HG03066 (cell line): ENCODE results near the gene ERP29.
"Not testable (repeated sequence)": the region's sequence is repeated elsewhere in the genome, so short reads cannot be mapped to it uniquely, and the experiment has no call there.

ENCODE experiments used
- ATAC-seq: cut with Tn5 transposase; IDR thresholded peaks from one replicate; pipeline ENCODE4 v1.9.1; 2021; ENCODE audit warnings: low read depth; ENCODE audit not compliant: unreplicated experiment

Gene ERP29

GRCh38 chr12:112000820-112001219 lies 12.4 kb upstream of the ERP29 start:
- ATAC-seq: no peak

- ATAC-seq: no peak
These were observed 11.7 kb upstream of the ERP29 start for GRCh38 chr12:112001576-112001975.

GRCh38 chr12:112004041-112004440 lies 9.2 kb upstream of the ERP29 start:
- no peak for ATAC-seq

- no peak for ATAC-seq
These were observed 7.5 kb upstream of the ERP29 start for GRCh38 chr12:112005419-112006395.

- ATAC-seq: no peak
These were observed 5.3 kb upstream of the ERP29 start for GRCh38 chr12:112007945-112008344.

- ATAC-seq: no peak
These were observed 4.3 kb upstream of the ERP29 start for GRCh38 chr12:112008918-112009317.

- not testable (repeated sequence) for ATAC-seq
These were observed 3.6 kb upstream of the ERP29 start for GRCh38 chr12:112009596-112009995.

- no peak for ATAC-seq
These were observed 2.5 kb upstream of the ERP29 start for GRCh38 chr12:112010415-112011344.

- no peak for ATAC-seq
These were observed 1.5 kb upstream of the ERP29 start for GRCh38 chr12:112011685-112012084.

GRCh38 chr12:112013601-112014402 lies 576 bp downstream of the ERP29 start:
- ATAC-seq: peak; percentile 6

- no peak for ATAC-seq
These were observed 2.7 kb downstream of the ERP29 start for GRCh38 chr12:112015938-112016337.

GRCh38 chr12:112017041-112017440 lies 3.8 kb downstream of the ERP29 start:
- no peak for ATAC-seq

- ATAC-seq: no peak
These were observed 5.5 kb downstream of the ERP29 start for GRCh38 chr12:112018571-112019237.

- ATAC-seq: no peak
These were observed 7.8 kb downstream of the ERP29 start for GRCh38 chr12:112020947-112021457.

- no peak for ATAC-seq
These were observed 9.2 kb downstream of the ERP29 start for GRCh38 chr12:112022241-112023016.

GRCh38 chr12:112023759-112024396 lies 10.7 kb downstream of the ERP29 start:
- ATAC-seq: no peak

GRCh38 chr12:112025808-112026375 lies 12.7 kb downstream of the ERP29 start:
- no peak for ATAC-seq

- ATAC-seq: no peak
These were observed 16.1 kb downstream of the ERP29 start for GRCh38 chr12:112029301-112029700.
